Motor neuron (in vitro differentiated cells): Measurements from ENCODE around the gene ZCCHC24. TPM values are rescaled to one million over a fixed set of nuclear protein-coding genes. Genes with fewer than 3 reads are reported as not detected.

Source experiments
- ATAC-seq, 8 experiments: fragments of 200-7000 bp; cut with Tn5 transposase; replicated peaks in 6 of 8; 2 replicates each; pipeline ENCODE4 v1.8.0; 2021; ENCODE audit warnings: mild to moderate bottlenecking in 8 of 8, moderate library complexity in 8 of 8
- H3K27ac ChIP-seq, 2 donors: fragments of 250-450 bp; sonication (Bioruptor Pico); 2 replicates each; pipeline ENCODE4 v1.9.0; 2021; ENCODE audit warnings: antibody characterized with exemption in 2 of 2, mild to moderate bottlenecking in 2 of 2, moderate library complexity in 1 of 2
- H3K4me1 ChIP-seq, 2 donors: fragments of 250-450 bp; sonication (Bioruptor Pico); replicated peaks in 1 of 2; 2 replicates each; pipeline ENCODE4 v1.6.1; 2021; ENCODE audit warnings: antibody characterized with exemption in 2 of 2, mild to moderate bottlenecking in 2 of 2, moderate library complexity in 1 of 2
- H3K4me3 ChIP-seq, 5 donors: fragments of 250-450 bp; sonication (Bioruptor Pico); 2 replicates each; pipeline ENCODE4 v1.9.0; 2021; ENCODE audit warnings: antibody characterized with exemption in 5 of 5, mild to moderate bottlenecking in 5 of 5, moderate library complexity in 4 of 5
- WGBS, 10 experiments: fragments of 450-650 bp; shearing (Covaris generic); methylation state at CpG; one replicate each; pipeline ENCODE4 v1.0.0; 2022; 5-methylcytosine and 5-hydroxymethylcytosine counted together
- in situ Hi-C, 9 experiments: fragments of 400-800 bp; cut with MboI; loops; one replicate each; pipeline ENCODE4 v1.15.0; 2021; ENCODE audit warnings: low sequenced_read_pairs in 9 of 9, low pct_unique_long_range_greater_than_20kb in 2 of 9; ENCODE audit not compliant: unreplicated experiment in 9 of 9
- total RNA-seq, 8 experiments: library from RNA; unstranded; fragments of 300-600 nt; gene quantifications; 2 replicates each; pipeline versions ENCODE4 v1.2.3 to v1.2.4, GENCODE V29; 2022

The ZCCHC24 gene
- total RNA-seq, 8 experiments from 2014 or later, result 0.67 to 39.5 (median 8.0) TPM

- H3K27ac ChIP-seq, result no peak overlapping the region
- in situ Hi-C loops, result loop anchor here in 2 of 9 experiments (25.0 kb wide), 1 partner anchor 107 kb away; no protein-coding TSS in a partner anchor
- H3K4me3 ChIP-seq, result no peak overlapping the region
- 65 to 100% (median 82%) methylated on average over 1 to 5 of the region's 6 CpGs; no CpG with 5 or more reads in 4 of the 10 experiments for WGBS, 10 experiments
- ATAC-seq, result peak in 3 of 8 experiments; percentile 73 to 79 (median 77)
- H3K4me1 ChIP-seq, result no peaks in the 10 kb centered on the region
These were observed 23.6 kb upstream of the ZCCHC24 start for GRCh38 chr10:79468841-79469585.

- Histone ChIP-seq H3K27ac (no peak overlapping the region), H3K4me1 (no peaks in the 10 kb centered on the region), H3K4me3 (no peak overlapping the region)
- in situ Hi-C loops, result loop anchor here in 2 of 9 experiments (25.0 kb wide), 1 partner anchor 106 kb away; no protein-coding TSS in a partner anchor
- ATAC-seq, result no peak
- 36 to 94% (median 74%) methylated on average over 1 to 3 of the region's 3 CpGs; no CpG with 5 or more reads in 4 of the 10 experiments for WGBS, 10 experiments
These were observed 22.7 kb upstream of the ZCCHC24 start for GRCh38 chr10:79468015-79468560.

DNA sequence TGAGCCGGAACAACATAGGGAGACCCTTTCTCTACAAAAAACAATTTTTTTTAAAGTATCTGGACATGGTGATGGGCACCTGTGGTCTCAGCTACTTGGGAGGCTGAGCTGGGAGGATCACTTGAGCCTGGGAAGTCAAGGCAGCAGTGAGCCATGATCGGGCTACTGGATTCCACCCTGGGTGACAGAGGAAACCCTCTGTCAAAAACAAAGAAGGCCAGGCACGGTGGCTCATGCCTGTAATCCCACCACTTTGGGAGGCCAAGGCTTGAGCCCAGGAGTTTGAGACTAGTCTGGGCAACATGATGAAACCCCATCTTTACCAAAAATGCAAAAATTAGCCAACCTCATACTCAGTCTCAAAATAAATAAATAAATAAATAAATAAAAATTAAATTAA is 19.9 kb upstream of the ZCCHC24 start:
- H3K4me1 ChIP-seq, result no peaks in the 10 kb centered on the region
- H3K27ac ChIP-seq, result no peak overlapping the region
- no peak overlapping the region for H3K4me3 ChIP-seq
- in situ Hi-C loops, result loop anchor here in 2 of 9 experiments (25.0 kb wide), 1 partner anchor 103 kb away; no protein-coding TSS in a partner anchor
- 70 to 100% (median 89%) methylated on average over 1 to 3 of the region's 3 CpGs; no CpG with 5 or more reads in 2 of the 10 experiments for WGBS, 10 experiments
- ATAC-seq, result no peak

GRCh38 chr10:79463578-79464496 is 18.4 kb upstream of the ZCCHC24 start:
- peak in 3 of 8 experiments; percentile 18 to 39 (median 27) for ATAC-seq
- WGBS, 10 experiments, result 57 to 100% (median 83%) methylated on average over 1 to 5 of the region's 10 CpGs; no CpG with 5 or more reads in 1 of the 10 experiments
- in situ Hi-C loops, result loop anchor here in 2 of 9 experiments (25.0 kb wide), 1 partner anchor 102 kb away; no protein-coding TSS in a partner anchor
- H3K4me1 ChIP-seq, result no peaks in the 10 kb centered on the region
- no peak overlapping the region for H3K27ac ChIP-seq
- H3K4me3 ChIP-seq, result no peak overlapping the region

GRCh38 chr10:79460687-79461086 is 15.3 kb upstream of the ZCCHC24 start:
- no peak overlapping the region for H3K27ac ChIP-seq
- 80 to 100% (median 86%) methylated on average over 1 to 4 of the region's 4 CpGs; no CpG with 5 or more reads in 2 of the 10 experiments for WGBS, 10 experiments
- no peak overlapping the region for H3K4me3 ChIP-seq
- H3K4me1 ChIP-seq, result no peaks in the 10 kb centered on the region
- no peak for ATAC-seq
- in situ Hi-C loops, result loop anchor here in 2 of 9 experiments (25.0 kb wide), 1 partner anchor 98 kb away; no protein-coding TSS in a partner anchor

- ATAC-seq, result peak in 2 of 8 experiments; percentile 14 to 40
- WGBS, 10 experiments, result 20 to 100% (median 88%) methylated on average over 1 of the region's 1 CpG; no CpG with 5 or more reads in 5 of the 10 experiments
- in situ Hi-C loops, result loop anchor here in 2 of 9 experiments (25.0 kb wide), 1 partner anchor 97 kb away; no protein-coding TSS in a partner anchor
- no peak overlapping the region for H3K27ac ChIP-seq
- H3K4me1 ChIP-seq, result no peaks in the 10 kb centered on the region
- H3K4me3 ChIP-seq, result no peak overlapping the region
These were observed 13.8 kb upstream of the ZCCHC24 start for GRCh38 chr10:79459243-79459642.

DNA sequence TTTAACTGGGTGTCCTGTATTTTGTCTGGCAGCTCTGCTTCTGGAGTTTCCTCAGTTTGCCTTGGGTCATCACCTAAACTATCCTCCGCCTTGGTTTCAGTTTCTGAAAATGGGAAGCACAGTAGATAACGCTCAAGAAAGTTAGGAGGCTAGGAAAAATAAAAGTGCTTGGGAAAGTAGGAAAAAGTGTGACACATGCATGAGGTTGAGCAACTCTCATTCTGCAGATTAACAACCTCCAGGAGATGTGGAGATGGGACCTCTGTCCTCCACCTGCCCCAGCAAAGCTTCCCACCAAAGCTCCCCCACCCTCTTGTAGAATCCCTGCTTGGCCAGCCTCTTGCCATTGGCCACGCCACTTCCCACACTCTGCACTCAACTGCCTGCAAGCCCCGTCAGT is 13.1 kb upstream of the ZCCHC24 start:
- Histone ChIP-seq H3K4me1 (no peaks in the 10 kb centered on the region), H3K4me3 (no peak overlapping the region), H3K27ac (no peak overlapping the region)
- ATAC-seq, result no peak
- 69 to 94% (median 80%) methylated on average over 1 to 3 of the region's 4 CpGs; no CpG with 5 or more reads in 3 of the 10 experiments for WGBS, 10 experiments
- in situ Hi-C loops, result loop anchor here in 2 of 9 experiments (25.0 kb wide), 1 partner anchor 96 kb away; no protein-coding TSS in a partner anchor

GRCh38 chr10:79457256-79457785 is 11.9 kb upstream of the ZCCHC24 start:
- ATAC-seq, result peak in 1 of 8 experiments; percentile 50
- H3K4me3 ChIP-seq, result no peak overlapping the region
- no peaks in the 10 kb centered on the region for H3K4me1 ChIP-seq
- H3K27ac ChIP-seq, result no peak overlapping the region
- in situ Hi-C loops, result loop anchor here in 2 of 9 experiments (25.0 kb wide), 1 partner anchor 95 kb away; no protein-coding TSS in a partner anchor
- WGBS, 10 experiments, result 58 to 88% (median 77%) methylated on average over 1 to 7 of the region's 7 CpGs; no CpG with 5 or more reads in 2 of the 10 experiments

GRCh38 chr10:79454259-79454658 is 8.8 kb upstream of the ZCCHC24 start:
- ATAC-seq, result peak in 3 of 8 experiments; percentile 40 to 92 (median 86)
- H3K4me1 ChIP-seq, result no peaks in the 10 kb centered on the region
- WGBS, 10 experiments, result 13 to 92% (median 89%) methylated on average over 2 to 6 of the region's 6 CpGs; no CpG with 5 or more reads in 2 of the 10 experiments
- no peak overlapping the region for H3K4me3 ChIP-seq
- no peak overlapping the region for H3K27ac ChIP-seq
- in situ Hi-C loops, result loop anchor here in 2 of 9 experiments (25.0 kb wide), 1 partner anchor 92 kb away; no protein-coding TSS in a partner anchor

GRCh38 chr10:79453392-79453791 is 8.0 kb upstream of the ZCCHC24 start:
- WGBS, 10 experiments, result 33 to 100% (median 85%) methylated on average over 1 to 3 of the region's 3 CpGs; no CpG with 5 or more reads in 2 of the 10 experiments
- Histone ChIP-seq H3K4me3 (no peak overlapping the region), H3K4me1 (no peaks in the 10 kb centered on the region), H3K27ac (no peak overlapping the region)
- in situ Hi-C loops, result loop anchor here in 2 of 9 experiments (25.0 kb wide), 1 partner anchor 91 kb away; no protein-coding TSS in a partner anchor
- ATAC-seq, result no peak

DNA sequence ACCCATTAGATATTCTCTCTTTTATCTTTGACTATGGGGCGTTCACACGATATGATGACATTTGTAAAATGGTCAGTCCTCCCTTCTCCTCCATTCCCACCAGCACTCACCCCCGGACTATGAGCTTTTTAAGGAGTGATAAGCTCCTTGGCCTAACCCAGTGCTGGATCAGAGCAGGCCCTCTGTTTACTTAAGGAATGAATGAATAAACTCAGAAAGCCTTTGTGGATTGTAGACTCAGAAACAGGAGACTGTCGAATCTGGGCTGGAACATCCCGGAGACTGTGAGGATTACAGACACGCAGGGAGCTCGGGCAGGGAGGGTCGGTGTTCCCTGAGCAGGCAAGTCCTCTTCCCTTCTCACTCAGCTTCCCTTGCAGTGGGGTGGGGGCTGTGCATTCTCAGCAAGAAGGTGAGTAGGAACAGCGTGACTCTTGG is 6.8 kb upstream of the ZCCHC24 start:
- WGBS, 10 experiments, result 65 to 100% (median 88%) methylated on average over 1 to 8 of the region's 9 CpGs; no CpG with 5 or more reads in 3 of the 10 experiments

More for the DNA sequence above, 6.8 kb upstream of the ZCCHC24 start:
- Histone ChIP-seq H3K27ac (peak overlapping the region in 1 of 2 donors; percentile 28), H3K4me3 (no peak overlapping the region), H3K4me1 (no peaks in the 10 kb centered on the region)
- ATAC-seq, result peak in 6 of 8 experiments; percentile 26 to 57 (median 35)
- in situ Hi-C loops, result loop anchor here in 2 of 9 experiments (25.0 kb wide), 1 partner anchor 90 kb away; no protein-coding TSS in a partner anchor
